Measurements from ENCODE around the gene NF2. TPM values are rescaled to one million over a fixed set of nuclear protein-coding genes. Genes with fewer than 3 reads are reported as not detected.

NF2 gene
- polyA plus RNA-seq, 3 donors: 7.7 to 15.5 (median 8.4) TPM

GRCh38 chr22:29647954-29648737 lies 44.7 kb downstream of the NF2 start:
- Mint-ChIP-seq H3K4me3 (no peak overlapping the region), H3K27ac (no peak overlapping the region), H3K4me1 (peaks cover 2% of the 10 kb centered on the region), H3K27me3 (ENCODE audit: low read depth in 3 of 3) (no peaks in the 10 kb centered on the region), H3K36me3 (peaks cover 43 to 59% of the 10 kb centered on the region in 2 donors), H3K9me3 (no peaks in the 10 kb centered on the region)
- Histone ChIP-seq H3K4me2 (replicated peaks; ENCODE audit: extremely low read depth, low read length, poor library complexity, severe bottlenecking) (no peak overlapping the region), H2AFZ (ENCODE audit: insufficient read depth, low read depth, low read length, poor library complexity, severe bottlenecking) (no peak overlapping the region), H3K9ac (ENCODE audit: insufficient read depth, low read length, poor library complexity, severe bottlenecking) (no peak overlapping the region), H3K4me3 (replicated peaks in 1 of 3; ENCODE audit: low read depth in 2 of 3, low read length in 3 of 3) (no peak overlapping the region), H3K27ac (ENCODE audit: low read depth in 1 of 2, low read length in 2 of 2) (no peak overlapping the region), H3K4me1 (ENCODE audit: control insufficient read depth in 1 of 2, insufficient read depth in 2 of 2, low read length in 2 of 2) (no peaks in the 10 kb centered on the region), H4K20me1 (ENCODE audit: insufficient read depth, low read length) (peaks cover 6% of the 10 kb centered on the region), H3K27me3 (ENCODE audit: control insufficient read depth in 2 of 2, insufficient read depth in 2 of 2, low read length in 2 of 2) (no peaks in the 10 kb centered on the region), H3K9me3 (replicated peaks in 1 of 2; ENCODE audit: control insufficient read depth in 1 of 2, insufficient read depth in 1 of 2, low read length in 2 of 2) (no peaks in the 10 kb centered on the region), H3K36me3 (replicated peaks in 1 of 2; ENCODE audit: control insufficient read depth in 1 of 2, insufficient read depth in 2 of 2, low read length in 2 of 2) (peaks cover 16 to 42% of the 10 kb centered on the region in 2 donors), H3K79me2 (ENCODE audit: insufficient read depth, low read length) (no peaks in the 10 kb centered on the region)
- intact Hi-C loops (cut with micrococcal nuclease): no loop called here
- WGBS (ENCODE audit: insufficient coverage): 100% methylated on average over 1 of the region's 6 CpGs
- no peak for DNase-seq
- TF ChIP-seq, protein P1, sequence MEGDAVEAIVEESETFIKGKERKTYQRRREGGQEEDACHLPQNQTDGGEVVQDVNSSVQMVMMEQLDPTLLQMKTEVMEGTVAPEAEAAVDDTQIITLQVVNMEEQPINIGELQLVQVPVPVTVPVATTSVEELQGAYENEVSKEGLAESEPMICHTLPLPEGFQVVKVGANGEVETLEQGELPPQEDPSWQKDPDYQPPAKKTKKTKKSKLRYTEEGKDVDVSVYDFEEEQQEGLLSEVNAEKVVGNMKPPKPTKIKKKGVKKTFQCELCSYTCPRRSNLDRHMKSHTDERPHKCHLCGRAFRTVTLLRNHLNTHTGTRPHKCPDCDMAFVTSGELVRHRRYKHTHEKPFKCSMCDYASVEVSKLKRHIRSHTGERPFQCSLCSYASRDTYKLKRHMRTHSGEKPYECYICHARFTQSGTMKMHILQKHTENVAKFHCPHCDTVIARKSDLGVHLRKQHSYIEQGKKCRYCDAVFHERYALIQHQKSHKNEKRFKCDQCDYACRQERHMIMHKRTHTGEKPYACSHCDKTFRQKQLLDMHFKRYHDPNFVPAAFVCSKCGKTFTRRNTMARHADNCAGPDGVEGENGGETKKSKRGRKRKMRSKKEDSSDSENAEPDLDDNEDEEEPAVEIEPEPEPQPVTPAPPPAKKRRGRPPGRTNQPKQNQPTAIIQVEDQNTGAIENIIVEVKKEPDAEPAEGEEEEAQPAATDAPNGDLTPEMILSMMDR (IDR thresholded peaks at IDR 0.05): no peak

GRCh38 chr22:29650370-29650769 lies 46.9 kb downstream of the NF2 start:
- Mint-ChIP-seq H3K27ac (peak overlapping the region in 1 of 7 donors; percentile 14), H3K27me3 (ENCODE audit: low read depth in 3 of 3) (no peaks in the 10 kb centered on the region), H3K4me1 (peaks cover 2% of the 10 kb centered on the region), H3K9me3 (no peaks in the 10 kb centered on the region), H3K4me3 (no peak overlapping the region), H3K36me3 (peaks cover 52 to 57% of the 10 kb centered on the region in 2 donors)
- Histone ChIP-seq H3K36me3 (replicated peaks in 1 of 2; ENCODE audit: control insufficient read depth in 1 of 2, insufficient read depth in 2 of 2, low read length in 2 of 2) (peaks cover 23 to 56% of the 10 kb centered on the region in 2 donors), H3K27ac (ENCODE audit: low read depth in 1 of 2, low read length in 2 of 2) (no peak overlapping the region), H3K4me2 (replicated peaks; ENCODE audit: extremely low read depth, low read length, poor library complexity, severe bottlenecking) (no peak overlapping the region), H4K20me1 (ENCODE audit: insufficient read depth, low read length) (peaks cover 6% of the 10 kb centered on the region), H3K27me3 (ENCODE audit: control insufficient read depth in 2 of 2, insufficient read depth in 2 of 2, low read length in 2 of 2) (no peaks in the 10 kb centered on the region), H2AFZ (ENCODE audit: insufficient read depth, low read depth, low read length, poor library complexity, severe bottlenecking) (no peak overlapping the region), H3K79me2 (ENCODE audit: insufficient read depth, low read length) (no peaks in the 10 kb centered on the region), H3K9me3 (replicated peaks in 1 of 2; ENCODE audit: control insufficient read depth in 1 of 2, insufficient read depth in 1 of 2, low read length in 2 of 2) (no peaks in the 10 kb centered on the region), H3K9ac (ENCODE audit: insufficient read depth, low read length, poor library complexity, severe bottlenecking) (no peak overlapping the region), H3K4me1 (ENCODE audit: control insufficient read depth in 1 of 2, insufficient read depth in 2 of 2, low read length in 2 of 2) (no peaks in the 10 kb centered on the region), H3K4me3 (replicated peaks in 1 of 3; ENCODE audit: low read depth in 2 of 3, low read length in 3 of 3) (no peak overlapping the region)
- TF ChIP-seq, protein P1 (IDR thresholded peaks at IDR 0.05): no peak
- DNase-seq: no peak
- intact Hi-C loops (cut with micrococcal nuclease): no loop called here
- no CpG with 5 or more reads among the region's 5 CpGs for WGBS (ENCODE audit: insufficient coverage)
